MV-4-11 (cell line): ENCODE data around the gene BCL2L13.
"Not testable (repeated sequence)": the region's sequence is repeated elsewhere in the genome, so short reads cannot be mapped to it uniquely, and the experiment has no call there.

Source experiments
- DNase-seq: peaks from one replicate; lab custom pipeline; 2025; lab: John Stamatoyannopoulos, UW

BCL2L13 gene

GRCh38 chr22:17694752-17695151 lies 56.2 kb downstream of the BCL2L13 start:
- no peak for DNase-seq

- DNase-seq, result no peak
Observed at GRCh38 chr22:17695986-17696385, 57.4 kb downstream of the BCL2L13 start.

- DNase-seq, result peak; percentile 75
Observed at GRCh38 chr22:17697196-17697595, 58.6 kb downstream of the BCL2L13 start.

- DNase-seq, result not testable (repeated sequence)
Observed at GRCh38 chr22:17698276-17698675, 59.7 kb downstream of the BCL2L13 start.

GRCh38 chr22:17698948-17699347 lies 60.4 kb downstream of the BCL2L13 start:
- peak; percentile 21 for DNase-seq

GRCh38 chr22:17699696-17700340 lies 61.3 kb downstream of the BCL2L13 start:
- peak; percentile 84 for DNase-seq

GRCh38 chr22:17700778-17701177 lies 62.2 kb downstream of the BCL2L13 start:
- no peak for DNase-seq

- DNase-seq, result no peak
Observed at GRCh38 chr22:17703811-17704210, 65.3 kb downstream of the BCL2L13 start.

GRCh38 chr22:17705546-17705945 lies 67.0 kb downstream of the BCL2L13 start:
- DNase-seq, result no peak

GRCh38 chr22:17705951-17706900 lies 67.7 kb downstream of the BCL2L13 start:
- peak; percentile 99 for DNase-seq

GRCh38 chr22:17706947-17707346 lies 68.4 kb downstream of the BCL2L13 start:
- DNase-seq, result no peak

GRCh38 chr22:17707526-17707925 lies 69.0 kb downstream of the BCL2L13 start:
- DNase-seq, result no peak

- DNase-seq, result no peak
Observed at GRCh38 chr22:17710023-17710422, 71.5 kb downstream of the BCL2L13 start.

GRCh38 chr22:17712441-17712840 lies 73.9 kb downstream of the BCL2L13 start:
- no peak for DNase-seq

GRCh38 chr22:17716529-17716928 lies 78.0 kb downstream of the BCL2L13 start:
- no peak for DNase-seq

- DNase-seq, result no peak
Observed at GRCh38 chr22:17717708-17718107, 79.2 kb downstream of the BCL2L13 start.

- DNase-seq, result no peak
Observed at GRCh38 chr22:17719911-17720310, 81.4 kb downstream of the BCL2L13 start.

GRCh38 chr22:17724241-17724640 lies 85.7 kb downstream of the BCL2L13 start:
- DNase-seq, result no peak

- DNase-seq, result no peak
Observed at GRCh38 chr22:17724678-17725499, 86.3 kb downstream of the BCL2L13 start.

- no peak for DNase-seq
Observed at GRCh38 chr22:17725500-17725796, 86.9 kb downstream of the BCL2L13 start.

- DNase-seq, result no peak
Observed at GRCh38 chr22:17726006-17726927, 87.7 kb downstream of the BCL2L13 start.
